HG03342 (cell line): ENCODE measurements around the gene SETD1A.
"Not testable (repeated sequence)": the region's sequence is repeated elsewhere in the genome, so short reads cannot be mapped to it uniquely, and the experiment has no call there.

ENCODE experiments used
- ATAC-seq: cut with Tn5 transposase; IDR thresholded peaks from one replicate; pipeline ENCODE4 v1.9.1; 2021; ENCODE audit warnings: mild to moderate bottlenecking, moderate library complexity; ENCODE audit not compliant: unreplicated experiment

The SETD1A gene

DNA sequence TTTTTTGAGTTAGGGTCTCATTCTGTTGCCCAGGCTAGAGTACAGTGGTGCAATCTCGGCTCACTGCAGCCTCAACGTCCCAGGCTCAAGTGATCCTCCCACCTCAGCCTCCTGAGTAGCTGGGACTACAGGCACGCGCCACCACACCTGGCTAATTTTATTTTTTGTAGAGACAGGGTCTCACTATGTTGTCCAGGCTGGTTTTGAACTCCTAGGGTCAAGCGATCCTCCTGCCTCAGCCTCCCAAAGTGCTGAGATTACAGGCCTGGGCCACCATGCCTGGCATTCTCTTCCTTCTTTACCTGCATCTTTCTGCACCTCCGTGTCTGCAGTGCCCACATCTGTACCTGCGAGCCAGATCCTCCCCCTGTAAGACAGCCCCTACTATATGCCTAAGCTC lies 54.3 kb downstream of the SETD1A start:
- not testable (repeated sequence) for ATAC-seq

DNA sequence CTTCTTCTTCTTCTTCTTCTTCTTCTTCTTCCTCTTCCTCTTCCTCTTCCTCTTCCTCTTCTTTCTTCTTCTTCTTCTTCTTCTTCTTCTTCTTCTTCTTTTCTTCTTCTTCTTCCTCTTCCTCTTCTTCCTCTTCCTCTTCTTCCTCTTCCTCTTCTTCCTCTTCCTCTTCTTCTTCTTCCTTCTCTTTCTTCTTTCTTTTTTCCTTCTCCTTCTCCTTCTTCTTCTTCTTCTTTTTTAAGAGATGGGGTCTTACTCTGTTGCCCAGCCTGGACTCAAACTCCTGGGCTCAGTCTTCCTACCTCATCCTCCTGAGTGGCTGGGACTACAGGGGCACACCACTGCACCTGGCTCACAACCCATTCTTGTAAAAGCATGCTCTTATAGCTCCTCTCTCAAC lies 55.7 kb downstream of the SETD1A start:
- not testable (repeated sequence) for ATAC-seq

- no peak for ATAC-seq
These were observed 58.5 kb downstream of the SETD1A start for GRCh38 chr16:31016018-31016417.

DNA sequence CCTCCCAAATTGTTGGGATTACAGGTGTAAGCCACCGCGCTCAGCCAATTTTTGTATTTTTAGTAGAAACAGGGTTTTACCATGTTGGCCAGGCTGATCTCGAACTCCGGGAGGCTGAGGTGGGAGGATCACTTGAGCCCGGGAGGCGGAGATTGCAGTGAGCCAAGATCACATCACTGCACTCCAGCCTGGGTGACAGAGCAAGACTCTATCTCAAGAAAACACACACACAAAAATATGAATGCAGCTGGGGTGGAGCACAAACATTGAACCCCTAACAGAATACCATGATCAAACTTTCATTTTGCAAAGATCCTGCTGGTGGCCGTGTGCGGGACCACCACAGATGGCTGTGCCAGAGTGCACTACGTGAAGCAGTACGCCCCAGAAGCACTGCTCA lies 60.2 kb downstream of the SETD1A start:
- ATAC-seq, result not testable (repeated sequence)

DNA sequence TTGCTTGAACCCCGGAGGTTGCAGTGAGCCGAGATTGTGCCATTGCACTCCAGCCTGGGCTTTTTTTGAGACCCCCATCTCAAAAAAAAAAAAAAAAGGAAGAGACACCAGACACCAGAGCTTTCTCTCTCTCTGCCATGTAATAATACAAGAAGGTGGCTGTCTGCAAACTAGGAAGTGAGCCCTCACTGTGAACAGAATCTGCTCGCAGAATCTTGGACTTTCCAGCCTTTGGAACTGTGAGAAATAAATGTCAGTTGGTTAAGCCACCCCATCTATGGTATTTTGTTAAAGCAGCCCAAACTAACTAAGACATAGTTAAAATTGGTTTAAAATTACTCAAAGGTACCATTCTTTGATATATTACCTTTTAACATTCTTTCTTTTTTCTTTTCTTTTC lies 63.0 kb downstream of the SETD1A start:
- no peak for ATAC-seq

- ATAC-seq, result no peak
These were observed 65.1 kb downstream of the SETD1A start for GRCh38 chr16:31022544-31023251.

DNA sequence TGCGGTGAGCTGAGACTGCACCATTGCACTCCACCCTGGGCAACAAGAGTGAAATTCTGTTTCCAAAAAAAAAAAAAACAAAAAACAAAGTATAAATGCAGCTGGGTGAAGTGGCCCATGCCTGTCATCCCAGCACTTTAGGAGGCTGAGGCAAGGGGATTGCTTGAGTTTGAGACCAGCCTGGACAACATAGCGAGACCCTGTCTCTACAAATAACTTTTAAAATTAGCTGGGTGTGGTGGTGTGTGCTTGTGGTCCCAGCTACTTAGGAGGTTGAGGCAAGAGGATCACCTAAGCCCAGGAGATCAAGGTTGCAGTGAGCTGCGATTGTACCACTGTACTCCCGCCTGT lies 65.7 kb downstream of the SETD1A start:
- no peak for ATAC-seq

DNA sequence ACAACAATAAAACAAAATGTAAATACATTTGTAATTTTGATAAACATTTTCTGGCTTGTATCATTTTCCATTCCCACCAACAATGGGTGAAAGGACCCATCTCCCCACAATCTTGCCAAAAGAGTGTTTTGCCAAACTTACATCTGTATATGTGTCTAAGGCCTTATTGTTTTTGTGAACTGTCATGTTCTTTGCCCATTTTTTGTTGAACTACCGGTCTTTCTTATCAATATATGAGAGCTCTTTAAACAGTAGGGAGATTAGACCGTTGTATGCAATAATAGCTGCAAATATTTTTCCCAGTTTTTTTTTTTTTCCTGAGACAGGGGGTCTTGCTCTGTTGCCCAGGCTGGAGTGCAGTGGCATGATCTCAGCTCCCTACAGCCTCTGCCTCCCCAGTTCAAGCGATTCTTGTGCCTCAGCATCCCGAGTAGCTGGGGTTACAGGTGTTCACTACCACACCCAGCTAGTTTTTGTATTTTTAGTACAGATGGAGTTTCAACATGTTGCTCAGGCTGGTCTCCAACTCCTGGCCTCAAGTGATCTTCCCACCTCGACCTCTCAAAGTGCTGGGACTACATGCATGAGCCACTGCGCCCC lies 66.2 kb downstream of the SETD1A start:
- ATAC-seq, result no peak

DNA sequence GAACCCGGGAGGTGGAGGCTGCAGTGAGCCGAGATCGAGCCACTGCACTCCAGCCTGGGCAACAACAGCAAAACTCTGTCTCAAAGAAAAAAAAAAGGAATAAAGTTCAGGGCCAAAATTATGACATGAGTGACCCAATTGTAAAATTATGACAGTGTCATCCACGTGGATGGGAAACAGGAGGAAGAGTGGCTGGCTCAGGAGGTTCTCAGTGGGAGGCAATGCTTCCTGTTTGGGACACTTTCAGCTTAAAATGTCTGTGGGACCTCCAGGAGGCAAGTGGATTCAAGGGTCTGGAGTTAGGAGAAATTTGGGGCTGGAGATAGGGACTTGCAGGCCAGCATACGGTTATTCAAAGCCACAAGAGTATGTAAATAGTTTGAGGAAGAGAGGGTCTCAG lies 67.8 kb downstream of the SETD1A start:
- ATAC-seq, result no peak

- no peak for ATAC-seq
These were observed 71.7 kb downstream of the SETD1A start for GRCh38 chr16:31029272-31029671.

DNA sequence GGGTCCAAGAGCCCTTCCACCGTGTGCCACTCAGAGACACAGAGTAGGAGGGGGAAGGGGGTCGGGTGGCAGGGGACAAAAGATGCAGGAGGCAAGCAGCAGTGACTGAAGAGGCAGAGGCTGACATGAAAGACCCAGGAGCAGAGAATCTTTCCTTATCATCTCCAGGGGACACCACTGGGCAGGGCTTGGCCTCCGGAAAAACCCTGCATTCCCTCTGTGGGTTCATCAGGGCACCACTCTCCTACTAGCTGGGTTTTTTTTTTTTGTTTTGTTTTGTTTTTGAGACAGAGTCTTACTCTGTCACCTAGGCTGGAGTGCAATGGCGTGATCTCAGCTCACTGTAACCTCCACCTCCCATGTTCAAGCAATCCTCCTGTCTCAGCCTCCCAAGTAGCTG lies 73.7 kb downstream of the SETD1A start:
- ATAC-seq, result no peak

GRCh38 chr16:31032736-31033708 lies 75.5 kb downstream of the SETD1A start, which contains the start of gene STX4:
TSS of gene STX4 (plus strand) at chr16:31033558. CDS start at chr16:31033806, 248 bp downstream.
- peak; percentile 76 for ATAC-seq

DNA sequence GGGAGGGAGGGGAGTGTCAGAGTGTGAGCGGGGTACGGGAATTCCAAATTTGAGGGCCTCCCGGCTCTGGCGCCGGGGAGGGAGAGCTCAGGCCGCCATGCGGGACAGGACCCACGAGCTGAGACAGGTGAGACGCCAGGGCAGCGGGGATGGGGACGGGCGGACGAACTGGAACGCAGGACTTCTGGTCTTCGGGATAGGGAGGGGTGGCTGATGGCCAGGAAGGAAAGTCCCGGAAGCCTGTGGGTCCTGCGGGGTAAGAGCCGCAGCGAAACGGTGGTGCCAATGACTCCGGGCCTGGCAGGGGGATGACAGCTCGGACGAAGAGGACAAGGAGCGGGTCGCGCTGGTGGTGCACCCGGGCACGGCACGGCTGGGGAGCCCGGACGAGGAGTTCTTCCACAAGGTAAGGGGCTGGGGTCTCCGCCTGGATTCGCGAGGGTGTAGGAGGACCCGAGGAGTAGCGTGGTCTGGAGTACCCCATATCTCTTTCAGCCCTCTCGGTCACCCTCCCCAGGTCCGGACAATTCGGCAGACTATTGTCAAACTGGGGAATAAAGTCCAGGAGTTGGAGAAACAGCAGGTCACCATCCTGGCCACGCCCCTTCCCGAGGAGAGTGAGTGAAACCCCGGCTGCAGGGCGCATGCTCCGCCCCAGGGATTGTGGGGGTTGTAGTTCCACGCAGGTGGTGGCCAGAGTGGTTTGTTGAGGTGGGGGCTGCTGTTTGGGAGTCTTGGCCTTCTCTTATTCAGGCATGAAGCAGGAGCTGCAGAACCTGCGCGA lies 76.3 kb downstream of the SETD1A start:
- peak; percentile 39 for ATAC-seq
